Lower lobe of right lung (tissue), 2 donors: Measurements from ENCODE around the gene CNN2. TPM values are rescaled to one million over a fixed set of nuclear protein-coding genes. Genes with fewer than 3 reads are reported as not detected.

Experiments
- ATAC-seq, 2 donors: fragments of 200-7000 bp; cut with Tn5 transposase; one replicate each; pipeline ENCODE4 v1.9.1; 2020 to 2022; ENCODE audit warnings: mild to moderate bottlenecking in 2 of 2, moderate library complexity in 2 of 2
- DNase-seq: peaks from one replicate; pipeline ENCODE4 v3.0.0-alpha.2; 2020
- H3K27ac ChIP-seq: fragments of 200-600 bp; one replicate; pipeline ENCODE4 v1.8.0; 2022
- H3K27me3 ChIP-seq: fragments of 200-600 bp; one replicate; pipeline ENCODE4 v1.8.0; 2022; ENCODE audit warnings: low read depth
- H3K36me3 ChIP-seq: fragments of 200-600 bp; one replicate; pipeline ENCODE4 v1.8.0; 2022; ENCODE audit warnings: mild to moderate bottlenecking
- H3K4me1 ChIP-seq: fragments of 200-600 bp; one replicate; pipeline ENCODE4 v1.8.0; 2022
- H3K4me3 ChIP-seq: fragments of 200-600 bp; one replicate; pipeline ENCODE4 v1.8.0; 2022; ENCODE audit warnings: mild to moderate bottlenecking
- H3K9me3 ChIP-seq: fragments of 200-600 bp; one replicate; pipeline ENCODE4 v1.8.0; 2022
- CTCF ChIP-seq: fragments of 200-600 bp; IDR thresholded peaks from one replicate; pipeline ENCODE4 v1.8.0; 2022; ENCODE audit warnings: antibody characterized with exemption, mild to moderate bottlenecking
- intact Hi-C: fragments of 100-400 bp; cut with DNase I; formaldehyde crosslinking; loops from one replicate; pipeline ENCODE4 v1.11.0; 2022
- total RNA-seq: library from RNA; stranded (reverse); fragmentation: NEBNext Ultra II Directional; extraction: Animal tissue kit (Norgen Biotek cat#: 25700); gene quantifications from one replicate; pipeline ENCODE4 v1.2.1, GENCODE V29; 2021
- donor health status: DM: no; HTN: yes; CAD: no; lungs with severe emphysema.

The CNN2 gene
- total RNA-seq, 1 donor from 2014 or later, result 158 TPM

GRCh38 chr19:1065606-1066109 lies 39.2 kb downstream of the CNN2 start:
- peak overlapping the region; percentile 81 for H3K27ac ChIP-seq
- no peak for TF ChIP-seq CTCF
- peaks cover 3% of the 10 kb centered on the region for H3K27me3 ChIP-seq
- peak; percentile 76 for DNase-seq
- peak overlapping the region; percentile 73 for H3K4me3 ChIP-seq
- H3K36me3 ChIP-seq, result peaks cover 4% of the 10 kb centered on the region
- intact Hi-C loops, result no loop called here
- no peaks in the 10 kb centered on the region for H3K9me3 ChIP-seq
- peaks cover 58% of the 10 kb centered on the region for H3K4me1 ChIP-seq
- ATAC-seq, result peak; percentile 65 to 82

GRCh38 chr19:1066251-1066747 lies 39.9 kb downstream of the CNN2 start:
- peak overlapping the region; percentile 81 for H3K27ac ChIP-seq
- peaks cover 62% of the 10 kb centered on the region for H3K4me1 ChIP-seq
- peak overlapping the region; percentile 73 for H3K4me3 ChIP-seq
- no peak for TF ChIP-seq CTCF
- H3K36me3 ChIP-seq, result peaks cover 7% of the 10 kb centered on the region
- peak; percentile 75 for DNase-seq
- peak; percentile 3 to 4 for ATAC-seq
- intact Hi-C loops, result no loop called here
- no peaks in the 10 kb centered on the region for H3K9me3 ChIP-seq
- H3K27me3 ChIP-seq, result peaks cover 8% of the 10 kb centered on the region

- peak within 1 kb of the TSS; percentile 81 for H3K27ac ChIP-seq
- H3K9me3 ChIP-seq, result no peaks in the 10 kb centered on the region
- peaks cover 8% of the 10 kb centered on the region for H3K27me3 ChIP-seq
- peak within 1 kb of the TSS; percentile 73 for H3K4me3 ChIP-seq
- intact Hi-C loops, result no loop called here
- ATAC-seq (peak; percentile 8 to 36), DNase-seq (peak; percentile 75)
- no peak for TF ChIP-seq CTCF
- peaks cover 7% of the 10 kb centered on the region for H3K36me3 ChIP-seq
- H3K4me1 ChIP-seq, result peaks cover 62% of the 10 kb centered on the region
Measured at GRCh38 chr19:1066748-1067340, 40.4 kb downstream of the CNN2 start, which contains the start of gene ARHGAP45. TSS of gene ARHGAP45 (plus strand) at chr19:1067167. CDS start at chr19:1067406, 239 bp downstream.

GRCh38 chr19:1067341-1067957 lies 41.0 kb downstream of the CNN2 start:
- intact Hi-C loops, result no loop called here
- TF ChIP-seq CTCF, result no peak
- peaks cover 8% of the 10 kb centered on the region for H3K36me3 ChIP-seq
- H3K27me3 ChIP-seq, result peaks cover 8% of the 10 kb centered on the region
- no peak for ATAC-seq
- peak; percentile 48 for DNase-seq
- no peaks in the 10 kb centered on the region for H3K9me3 ChIP-seq
- H3K4me1 ChIP-seq, result peaks cover 62% of the 10 kb centered on the region
- peak overlapping the region; percentile 81 for H3K27ac ChIP-seq
- peak overlapping the region; percentile 73 for H3K4me3 ChIP-seq

GRCh38 chr19:1068009-1069001 lies 41.9 kb downstream of the CNN2 start:
- Histone ChIP-seq H3K4me1 (peaks cover 62% of the 10 kb centered on the region), H3K27me3 (peaks cover 8% of the 10 kb centered on the region), H3K4me3 (peak overlapping the region; percentile 73), H3K36me3 (peaks cover 13% of the 10 kb centered on the region), H3K9me3 (no peaks in the 10 kb centered on the region), H3K27ac (peak overlapping the region; percentile 81)
- intact Hi-C loops, result no loop called here
- DNase-seq (peak; percentile 76), ATAC-seq (peak in 1 of 2 donors; percentile 3)
- TF ChIP-seq CTCF, result no peak
